GM06990 (cell line): ENCODE measurements around the gene IL1R2.

ENCODE experiments used
- DNase-seq: peaks from one replicate; pipeline ENCODE4 v3.0.0-alpha.2; 2011; ENCODE audit not compliant: insufficient read length; ENCODE audit errors: extremely low read depth
- H3K27me3 ChIP-seq: replicated peaks from 2 replicates; pipeline ENCODE4 v1.6.0; 2011; ENCODE audit warnings: low read length; ENCODE audit not compliant: control insufficient read depth, insufficient read depth
- H3K36me3 ChIP-seq: 2 replicates; pipeline ENCODE4 v1.5.1; 2011; ENCODE audit warnings: low read length; ENCODE audit not compliant: control insufficient read depth, insufficient read depth
- H3K4me3 ChIP-seq: replicated peaks from 2 replicates; pipeline ENCODE4 v1.5.1; 2011; ENCODE audit warnings: low read depth, mild to moderate bottlenecking, control low read depth, low read length
- TF ChIP-seq, protein P1 (sequence below): IDR thresholded peaks from 2 replicates; pipeline ENCODE4 v1.5.1; 2011; ENCODE audit warnings: low read length, control low read depth, mild to moderate bottlenecking, inconsistent platforms; ENCODE audit not compliant: insufficient read depth, poor library complexity, severe bottlenecking

Gene IL1R2

DNA sequence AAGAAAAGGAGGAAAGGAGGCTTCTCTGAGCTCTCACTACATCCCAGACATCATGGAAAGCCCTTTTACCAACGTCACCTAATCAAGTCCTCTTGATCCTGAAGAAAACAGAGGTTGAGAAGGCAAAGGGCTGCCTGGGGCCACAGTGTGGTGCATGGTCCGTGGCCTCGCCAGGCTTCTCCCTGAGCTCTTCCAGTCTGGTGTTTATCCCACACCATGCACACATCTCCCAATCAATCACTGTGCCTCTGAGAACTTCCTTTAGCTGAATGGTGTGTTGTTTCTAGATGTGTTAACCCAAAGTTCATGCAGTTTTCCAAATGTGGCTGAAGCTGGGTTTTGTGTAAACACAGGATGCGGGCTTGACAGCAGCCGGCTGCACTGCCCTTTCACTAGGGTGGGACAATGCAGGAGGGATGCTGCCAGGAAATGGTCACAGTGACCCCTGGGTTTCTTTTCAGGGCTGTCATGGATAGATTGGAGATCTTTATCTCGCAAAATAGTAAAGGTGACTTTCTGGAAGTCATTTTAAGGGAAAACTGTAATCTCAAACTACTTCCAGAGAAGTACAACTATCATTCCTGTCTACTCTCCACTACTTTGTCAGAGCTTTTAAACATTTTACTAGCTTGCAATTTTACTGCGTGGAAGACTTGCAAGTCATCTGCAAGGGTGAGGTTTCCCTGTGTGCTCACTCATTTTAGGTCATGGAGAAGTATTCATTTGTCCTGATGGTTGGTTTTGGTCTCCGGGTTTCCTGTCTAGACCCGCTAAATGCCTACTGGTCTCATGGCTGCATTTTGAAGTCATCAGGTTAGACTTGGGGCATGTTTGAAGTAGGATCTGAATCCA is 54.6 kb downstream of the IL1R2 start:
- no peak for DNase-seq

DNA sequence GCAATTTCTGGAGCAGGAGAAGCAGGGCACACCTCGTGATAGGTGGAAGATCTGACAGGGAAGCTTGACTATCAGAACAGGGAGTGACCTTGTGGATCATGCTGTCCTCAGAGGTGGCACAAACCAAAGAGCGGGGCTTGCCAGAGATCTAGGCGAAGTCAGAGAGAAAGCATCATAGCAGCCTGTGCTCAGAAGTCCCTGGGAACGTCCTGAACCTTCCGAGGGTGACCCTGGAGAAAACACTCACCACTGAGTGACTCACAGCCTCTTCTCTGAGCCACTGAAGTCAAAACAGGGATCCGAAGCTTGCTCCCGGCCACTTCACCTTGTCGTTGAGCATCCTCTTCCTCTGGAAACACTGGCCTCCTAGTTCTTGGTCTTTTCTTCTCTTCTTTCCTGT is 56.7 kb downstream of the IL1R2 start:
- Histone ChIP-seq H3K4me3 (no peak overlapping the region), H3K27me3 (no peaks in the 10 kb centered on the region), H3K36me3 (no peaks in the 10 kb centered on the region)
- no peak for DNase-seq
- TF ChIP-seq, protein P1, sequence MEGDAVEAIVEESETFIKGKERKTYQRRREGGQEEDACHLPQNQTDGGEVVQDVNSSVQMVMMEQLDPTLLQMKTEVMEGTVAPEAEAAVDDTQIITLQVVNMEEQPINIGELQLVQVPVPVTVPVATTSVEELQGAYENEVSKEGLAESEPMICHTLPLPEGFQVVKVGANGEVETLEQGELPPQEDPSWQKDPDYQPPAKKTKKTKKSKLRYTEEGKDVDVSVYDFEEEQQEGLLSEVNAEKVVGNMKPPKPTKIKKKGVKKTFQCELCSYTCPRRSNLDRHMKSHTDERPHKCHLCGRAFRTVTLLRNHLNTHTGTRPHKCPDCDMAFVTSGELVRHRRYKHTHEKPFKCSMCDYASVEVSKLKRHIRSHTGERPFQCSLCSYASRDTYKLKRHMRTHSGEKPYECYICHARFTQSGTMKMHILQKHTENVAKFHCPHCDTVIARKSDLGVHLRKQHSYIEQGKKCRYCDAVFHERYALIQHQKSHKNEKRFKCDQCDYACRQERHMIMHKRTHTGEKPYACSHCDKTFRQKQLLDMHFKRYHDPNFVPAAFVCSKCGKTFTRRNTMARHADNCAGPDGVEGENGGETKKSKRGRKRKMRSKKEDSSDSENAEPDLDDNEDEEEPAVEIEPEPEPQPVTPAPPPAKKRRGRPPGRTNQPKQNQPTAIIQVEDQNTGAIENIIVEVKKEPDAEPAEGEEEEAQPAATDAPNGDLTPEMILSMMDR, result no peak

More for the DNA sequence above, 54.6 kb downstream of the IL1R2 start:
- TF ChIP-seq, protein P1, result no peak
- Histone ChIP-seq H3K4me3 (no peak overlapping the region), H3K36me3 (no peaks in the 10 kb centered on the region), H3K27me3 (no peaks in the 10 kb centered on the region)

DNA sequence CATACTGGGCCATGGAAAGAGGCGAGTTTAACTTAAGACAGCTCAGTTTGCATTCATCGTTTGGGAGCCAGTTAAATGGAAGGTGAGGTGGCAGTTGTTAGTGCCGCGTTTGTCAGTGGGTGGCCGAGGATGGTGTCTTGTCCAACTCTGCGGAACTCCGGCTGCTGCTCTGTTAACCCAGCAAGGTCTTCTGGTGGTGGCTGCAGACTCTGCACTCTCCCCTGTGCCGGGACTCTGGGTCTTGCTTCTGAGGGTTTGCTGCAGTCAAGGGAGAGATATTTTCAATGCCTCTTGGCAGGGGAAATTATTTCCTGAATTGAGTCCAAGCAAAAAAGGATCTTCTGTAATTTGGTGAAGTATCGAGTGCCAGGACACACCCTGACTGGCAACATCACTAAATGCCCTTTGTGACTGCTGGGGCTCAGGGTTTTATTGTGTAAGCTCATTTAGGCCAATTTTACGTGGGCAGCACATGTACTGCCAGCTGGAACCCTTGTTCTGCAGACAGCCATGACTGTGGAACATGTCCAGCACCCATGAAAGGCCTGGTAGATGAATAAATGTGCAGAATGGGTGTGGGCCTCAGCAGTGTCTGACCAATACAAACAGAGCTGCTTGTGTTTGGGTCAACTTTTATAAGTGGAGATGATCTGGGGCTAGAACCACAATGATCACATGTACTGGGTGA is 58.1 kb downstream of the IL1R2 start:
- Histone ChIP-seq H3K36me3 (no peaks in the 10 kb centered on the region), H3K27me3 (no peaks in the 10 kb centered on the region), H3K4me3 (no peak overlapping the region)
- TF ChIP-seq, protein P1, result no peak
- no peak for DNase-seq

DNA sequence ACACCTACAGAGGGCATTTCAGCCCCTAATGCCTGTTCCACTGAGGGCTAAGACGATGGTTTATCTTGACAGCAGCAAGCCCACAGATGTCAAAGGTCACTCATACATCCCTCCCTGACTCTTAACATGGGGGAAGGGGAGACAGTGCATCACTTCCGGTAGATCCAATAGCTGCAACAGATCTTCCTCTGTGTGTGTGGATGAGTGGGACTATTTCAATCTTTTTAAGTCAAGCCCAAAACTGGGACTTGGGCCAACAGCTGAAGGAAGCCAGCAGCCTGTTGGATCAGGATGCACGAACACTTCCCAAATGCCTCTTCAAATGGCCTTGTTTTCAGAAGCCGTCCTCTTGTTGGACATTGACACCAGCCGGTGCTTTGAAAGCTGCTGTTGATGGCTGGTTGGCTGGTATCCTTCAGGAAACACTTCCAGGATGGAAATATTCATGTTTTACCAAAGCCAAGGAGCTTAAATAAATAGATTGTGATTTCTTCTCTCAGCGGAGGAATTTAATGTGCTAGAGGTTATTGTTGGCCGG is 59.2 kb downstream of the IL1R2 start:
- TF ChIP-seq, protein P1, result no peak
- Histone ChIP-seq H3K4me3 (no peak overlapping the region), H3K27me3 (no peaks in the 10 kb centered on the region), H3K36me3 (no peaks in the 10 kb centered on the region)
- no peak for DNase-seq

DNA sequence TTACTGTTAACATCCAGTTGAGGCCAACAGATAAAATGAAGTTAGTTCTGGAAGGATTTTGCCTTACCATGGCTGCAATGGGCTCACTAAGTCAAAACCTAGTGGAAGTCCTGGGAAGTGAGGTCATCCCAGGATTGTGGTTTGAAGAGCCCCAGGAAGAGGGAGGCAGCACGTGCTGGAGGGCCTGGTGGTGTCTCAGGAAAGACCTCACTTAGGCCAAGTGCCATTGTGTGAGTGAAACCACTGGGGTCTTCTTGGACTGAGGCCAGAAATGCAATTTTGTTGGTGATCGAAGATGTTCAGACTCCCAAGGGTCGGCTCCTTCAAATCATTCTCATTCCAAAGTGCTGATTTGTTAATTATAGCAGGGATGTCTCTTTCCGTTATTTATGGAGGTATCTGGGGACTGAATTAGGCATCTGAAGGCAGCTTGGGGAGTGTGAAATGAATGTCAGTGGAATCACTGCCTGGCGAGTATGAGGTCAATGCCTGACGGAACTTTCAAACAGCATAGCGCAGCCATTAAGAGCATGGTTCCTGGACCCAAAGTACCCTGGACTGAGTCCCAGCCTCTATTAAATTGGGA is 60.0 kb downstream of the IL1R2 start:
- TF ChIP-seq, protein P1, result no peak
- H3K27me3 ChIP-seq, result no peaks in the 10 kb centered on the region
- no peak for DNase-seq
- H3K36me3 ChIP-seq, result no peaks in the 10 kb centered on the region
- no peak overlapping the region for H3K4me3 ChIP-seq
